HG03196 (cell line): Measurements from ENCODE around the gene SPATS2L.

Source experiments
- ATAC-seq: cut with Tn5 transposase; IDR thresholded peaks from one replicate; pipeline ENCODE4 v1.9.1; 2021; ENCODE audit not compliant: unreplicated experiment

The SPATS2L gene

GRCh38 chr2:200345975-200346374, 39.5 kb downstream of the SPATS2L start:
- no peak for ATAC-seq

- ATAC-seq: no peak
These were observed 40.8 kb downstream of the SPATS2L start for GRCh38 chr2:200347301-200347700.

GRCh38 chr2:200348897-200349563, 42.5 kb downstream of the SPATS2L start:
- no peak for ATAC-seq

DNA sequence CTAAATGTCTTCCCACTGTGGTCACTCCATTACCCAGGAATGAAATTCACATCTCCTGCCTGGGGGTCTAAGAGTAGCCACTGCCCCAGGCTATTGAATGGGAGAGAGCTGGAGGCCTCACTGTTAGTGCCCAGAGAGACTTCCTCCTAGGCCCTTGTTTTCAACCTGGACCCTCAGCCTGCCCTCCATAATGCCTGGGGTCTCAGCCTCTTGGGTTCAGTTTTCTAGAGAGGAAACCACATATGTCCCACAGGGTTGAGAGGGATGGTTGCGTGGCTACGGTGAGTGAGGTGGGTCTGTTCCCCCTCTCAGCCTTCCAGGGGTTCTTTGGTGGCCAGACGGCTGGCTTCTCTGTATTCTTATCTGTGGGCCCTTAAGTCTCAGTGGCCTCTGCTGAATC, 43.4 kb downstream of the SPATS2L start:
- ATAC-seq: no peak

GRCh38 chr2:200350850-200351285, 44.4 kb downstream of the SPATS2L start:
- no peak for ATAC-seq

GRCh38 chr2:200351815-200352214, 45.3 kb downstream of the SPATS2L start:
- ATAC-seq: no peak

DNA sequence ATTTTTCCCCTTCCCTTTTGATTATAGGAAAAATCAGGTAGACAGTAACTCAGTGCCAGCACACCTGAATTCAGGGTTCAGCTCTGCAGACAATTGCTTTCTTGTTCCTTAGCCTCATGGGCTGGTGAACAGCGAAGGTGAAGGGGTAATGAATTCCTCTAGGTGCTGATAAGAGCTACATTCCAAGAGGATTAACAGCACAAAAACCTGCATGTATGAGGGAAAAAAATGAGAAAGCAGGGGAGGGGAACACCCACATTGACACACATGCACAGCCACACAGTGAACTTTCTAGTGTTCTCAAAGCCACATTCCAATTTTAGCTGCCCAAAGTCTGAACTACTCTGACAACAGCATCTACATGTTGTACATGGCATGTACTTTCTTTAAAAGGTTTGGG, 46.1 kb downstream of the SPATS2L start:
- no peak for ATAC-seq

- no peak for ATAC-seq
These were observed 46.6 kb downstream of the SPATS2L start for GRCh38 chr2:200353120-200353519.

DNA sequence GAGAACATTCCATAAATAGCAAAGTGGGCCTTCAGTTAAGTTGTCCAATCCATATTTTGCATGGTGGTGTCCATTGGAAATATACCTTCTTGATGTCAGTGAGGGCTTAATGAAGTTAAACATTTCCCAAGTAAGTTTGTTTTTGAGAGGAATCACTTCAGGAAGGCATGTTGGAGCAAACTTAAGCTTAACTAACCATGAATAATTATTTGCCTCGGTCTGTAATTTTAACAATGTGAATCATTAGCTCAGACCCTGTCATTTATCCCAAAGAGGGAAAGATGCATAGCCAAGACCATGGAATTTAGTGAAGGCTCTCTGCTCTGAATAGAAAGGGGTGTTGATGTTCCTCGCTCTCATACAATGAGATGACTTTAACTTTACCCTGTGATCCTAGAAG, 47.4 kb downstream of the SPATS2L start:
- ATAC-seq: no peak

GRCh38 chr2:200354833-200355751, 48.6 kb downstream of the SPATS2L start:
- no peak for ATAC-seq

- no peak for ATAC-seq
These were observed 49.8 kb downstream of the SPATS2L start for GRCh38 chr2:200356321-200356720.

- no peak for ATAC-seq
These were observed 50.4 kb downstream of the SPATS2L start for GRCh38 chr2:200356857-200357384.

- no peak for ATAC-seq
These were observed 51.4 kb downstream of the SPATS2L start for GRCh38 chr2:200357845-200358244.

DNA sequence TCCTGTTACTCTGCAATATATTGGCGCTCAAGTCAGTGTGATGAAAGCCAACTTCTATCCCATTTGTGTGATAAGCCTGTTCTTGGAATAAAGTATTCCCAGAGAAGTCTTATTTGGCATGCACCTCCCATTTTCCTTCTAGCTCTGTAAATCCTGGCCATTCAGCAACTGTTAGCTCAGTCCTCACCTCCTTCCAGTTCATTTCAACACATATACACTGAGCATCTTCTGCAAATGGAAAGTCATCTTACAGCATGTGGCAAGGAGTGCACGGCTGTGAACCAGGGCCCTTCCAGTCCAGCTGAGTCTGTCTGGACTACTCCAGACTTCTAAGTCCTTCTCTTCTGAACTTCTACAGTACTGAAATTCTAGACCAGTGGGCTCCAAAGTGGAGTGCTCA, 53.1 kb downstream of the SPATS2L start:
- no peak for ATAC-seq

DNA sequence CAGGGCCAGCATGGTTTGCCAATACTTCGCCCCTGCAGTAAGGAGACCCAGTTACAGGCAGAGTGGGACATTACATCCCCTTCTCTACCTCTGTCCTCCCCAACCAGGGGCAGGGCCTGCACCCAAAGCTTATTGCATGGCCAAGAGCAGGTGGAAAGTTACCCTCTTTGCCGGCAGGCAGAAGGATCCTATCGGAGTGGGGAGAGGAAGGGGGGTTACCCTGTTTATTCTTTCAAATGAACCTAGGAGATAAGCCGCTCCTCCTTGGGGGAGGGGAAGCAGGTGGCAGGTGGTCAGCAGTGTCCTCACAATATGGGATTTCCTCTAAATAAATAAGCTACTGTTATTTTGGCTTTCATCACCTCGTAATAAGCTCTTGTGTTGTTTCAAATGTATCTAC, 53.9 kb downstream of the SPATS2L start:
- ATAC-seq: no peak

GRCh38 chr2:200362202-200362917, 55.9 kb downstream of the SPATS2L start:
- no peak for ATAC-seq

GRCh38 chr2:200363279-200363678, 56.8 kb downstream of the SPATS2L start:
- no peak for ATAC-seq

- no peak for ATAC-seq
These were observed 57.6 kb downstream of the SPATS2L start for GRCh38 chr2:200364142-200364541.

DNA sequence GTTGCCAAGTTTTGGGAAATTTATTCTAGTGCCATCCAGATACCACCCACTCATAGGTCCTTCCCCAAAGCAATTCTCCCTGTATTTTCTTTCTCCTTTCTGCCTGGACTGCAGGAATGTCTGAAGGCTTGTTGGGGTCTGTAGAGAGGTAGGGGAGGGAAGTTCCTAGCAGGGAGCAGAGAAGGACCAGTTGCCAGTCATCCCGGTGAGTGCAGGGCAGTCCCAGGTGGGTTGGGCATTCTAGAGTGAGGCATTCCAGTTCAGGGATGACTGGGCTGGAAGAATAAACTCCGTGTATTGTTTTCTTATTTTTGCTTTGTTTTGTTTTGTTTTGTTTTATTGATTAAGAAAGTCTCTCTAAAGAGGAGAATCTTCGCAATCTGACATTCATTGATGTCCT, 58.1 kb downstream of the SPATS2L start:
- ATAC-seq: no peak

- no peak for ATAC-seq
These were observed 58.7 kb downstream of the SPATS2L start for GRCh38 chr2:200365209-200365608.

DNA sequence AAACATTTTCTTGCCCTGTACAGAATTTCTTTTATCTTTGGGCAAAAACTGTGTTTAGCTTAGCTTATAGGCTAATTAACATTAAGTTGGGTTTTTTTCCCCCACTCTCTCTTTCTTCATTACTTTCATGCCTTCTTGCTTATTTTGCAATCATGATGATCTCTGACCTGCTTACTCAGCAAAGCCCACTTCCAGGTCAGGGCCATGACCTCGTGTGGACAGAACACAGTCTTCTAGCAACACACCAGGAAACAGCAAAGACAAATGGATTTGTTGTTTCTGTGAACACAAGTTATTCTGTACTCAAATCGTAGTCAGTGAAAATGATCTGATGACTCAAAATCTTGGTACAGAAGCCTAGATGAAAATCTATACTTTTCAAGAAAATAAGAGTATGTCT, 60.7 kb downstream of the SPATS2L start:
- ATAC-seq: no peak
